Kidney tubule cell (primary cell): ENCODE results near the gene IARS2.
"Not testable (repeated sequence)": the region's sequence is repeated elsewhere in the genome, so short reads cannot be mapped to it uniquely, and the experiment has no call there.

Experiments used
- DNase-seq: peaks from one replicate; pipeline ENCODE4 v3.0.0-alpha.2; 2018; ENCODE audit warnings: low spot score

IARS2 gene

DNA sequence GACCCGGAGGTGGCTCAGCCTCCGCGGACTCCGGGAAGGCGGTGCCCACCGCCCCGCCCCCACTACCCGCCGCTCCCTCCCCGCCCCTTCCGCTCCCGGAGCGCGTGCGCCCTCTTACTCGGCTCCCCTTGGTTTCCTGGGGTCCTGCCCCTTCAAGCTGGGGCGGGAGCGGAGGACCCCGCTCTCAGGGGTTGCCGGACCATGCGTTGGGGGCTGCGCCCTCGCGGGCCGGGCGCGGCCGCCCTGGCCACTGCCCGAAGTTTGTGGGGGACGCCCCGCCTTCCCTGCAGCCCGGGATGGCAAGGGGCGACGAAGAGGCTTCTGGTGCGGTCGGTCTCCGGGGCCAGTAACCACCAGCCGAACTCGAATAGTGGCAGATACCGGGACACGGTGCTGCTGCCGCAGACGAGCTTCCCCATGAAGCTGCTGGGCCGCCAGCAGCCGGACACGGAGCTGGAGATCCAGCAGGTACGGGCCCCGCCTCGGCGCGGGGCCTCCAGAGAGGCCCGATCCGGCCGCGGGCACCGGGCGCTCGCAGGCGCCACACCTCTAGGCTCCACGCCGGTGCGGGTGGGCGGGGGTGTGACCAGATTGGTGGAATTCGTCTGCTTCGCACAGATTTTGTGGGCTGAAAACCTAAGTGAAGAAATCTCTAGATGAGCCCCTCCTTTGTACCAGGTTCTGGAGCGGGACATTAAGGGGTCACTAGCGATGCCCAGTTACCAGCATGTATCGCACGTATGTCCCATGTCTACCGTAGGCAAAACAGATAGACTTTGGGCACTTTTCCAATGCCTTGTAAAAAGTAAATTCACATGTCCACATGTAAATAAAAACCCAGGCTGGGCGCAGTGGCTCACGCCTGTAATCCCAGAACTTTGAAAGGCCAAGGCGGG lies at the start of gene IARS2:
Gene IARS2, plus strand, starts transcription at position 117 of the 896 bp plus-strand sequence. Its CDS starts 85 bp downstream, at position 202.
- DNase-seq, result peak; percentile 89

DNA sequence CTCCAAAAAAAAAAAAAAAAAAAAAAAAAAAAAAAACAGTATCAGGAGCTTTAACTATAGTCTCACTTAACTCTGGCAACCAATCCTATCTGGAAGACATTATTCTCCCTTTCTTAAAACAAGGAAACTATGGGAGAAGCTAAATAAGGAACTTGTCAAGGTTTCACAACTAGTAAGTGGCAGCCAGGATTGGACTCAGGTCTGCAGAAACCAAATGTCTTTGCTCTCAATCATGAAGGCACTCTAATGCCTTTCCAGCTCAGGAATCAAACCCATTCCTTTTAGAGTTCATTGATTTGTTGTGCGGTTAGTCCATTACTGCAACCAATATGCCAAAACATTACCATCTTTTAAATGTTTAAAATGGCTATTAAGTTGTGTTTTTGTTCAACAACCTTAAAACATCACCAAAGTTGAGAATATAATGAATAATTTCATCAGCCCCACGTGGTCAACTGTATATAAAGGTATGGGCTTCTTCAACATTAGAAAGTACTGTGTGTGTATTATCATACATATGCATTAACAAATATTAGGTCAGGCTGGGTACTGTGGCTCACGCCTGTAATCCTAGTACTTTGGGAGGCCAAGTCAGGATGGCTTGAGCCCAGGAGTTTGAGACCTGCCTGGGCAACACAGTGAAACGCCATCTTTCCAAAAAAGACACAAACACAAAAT lies 49.1 kb upstream of the IARS2 start:
- DNase-seq, result no peak

DNA sequence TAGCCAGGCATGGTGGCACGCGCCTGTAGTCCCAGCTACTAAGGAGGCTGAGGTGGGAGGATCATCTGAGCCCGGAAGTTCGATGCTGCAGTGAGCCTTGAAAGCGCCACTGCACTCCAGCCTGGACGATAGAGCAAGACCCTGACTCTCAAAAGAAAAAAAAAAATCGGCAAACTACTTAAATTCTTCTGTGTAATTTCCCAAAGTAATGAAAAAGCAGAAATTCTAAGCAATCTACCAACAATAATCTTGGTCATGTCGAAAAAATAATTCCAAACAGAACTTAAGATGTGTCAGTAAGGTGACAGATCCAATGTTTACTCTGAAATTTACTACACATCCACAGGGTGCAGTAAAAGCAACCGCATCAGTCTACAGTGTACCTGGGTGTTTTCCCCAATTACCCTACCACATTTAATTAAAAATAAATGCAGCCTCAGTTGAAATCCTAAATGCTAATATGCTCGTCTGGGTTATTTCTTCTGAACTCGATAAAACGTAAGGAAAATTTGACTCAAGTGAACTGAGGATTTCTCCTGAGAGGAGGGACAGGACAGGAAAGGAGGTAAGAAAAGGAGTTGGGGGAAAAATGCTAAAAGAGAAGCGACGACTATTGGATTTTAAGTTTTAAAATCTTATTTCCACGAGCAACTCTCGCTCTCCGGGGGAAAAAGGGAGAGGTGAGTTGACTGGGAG lies 48.4 kb upstream of the IARS2 start:
- peak; percentile 18 for DNase-seq

DNA sequence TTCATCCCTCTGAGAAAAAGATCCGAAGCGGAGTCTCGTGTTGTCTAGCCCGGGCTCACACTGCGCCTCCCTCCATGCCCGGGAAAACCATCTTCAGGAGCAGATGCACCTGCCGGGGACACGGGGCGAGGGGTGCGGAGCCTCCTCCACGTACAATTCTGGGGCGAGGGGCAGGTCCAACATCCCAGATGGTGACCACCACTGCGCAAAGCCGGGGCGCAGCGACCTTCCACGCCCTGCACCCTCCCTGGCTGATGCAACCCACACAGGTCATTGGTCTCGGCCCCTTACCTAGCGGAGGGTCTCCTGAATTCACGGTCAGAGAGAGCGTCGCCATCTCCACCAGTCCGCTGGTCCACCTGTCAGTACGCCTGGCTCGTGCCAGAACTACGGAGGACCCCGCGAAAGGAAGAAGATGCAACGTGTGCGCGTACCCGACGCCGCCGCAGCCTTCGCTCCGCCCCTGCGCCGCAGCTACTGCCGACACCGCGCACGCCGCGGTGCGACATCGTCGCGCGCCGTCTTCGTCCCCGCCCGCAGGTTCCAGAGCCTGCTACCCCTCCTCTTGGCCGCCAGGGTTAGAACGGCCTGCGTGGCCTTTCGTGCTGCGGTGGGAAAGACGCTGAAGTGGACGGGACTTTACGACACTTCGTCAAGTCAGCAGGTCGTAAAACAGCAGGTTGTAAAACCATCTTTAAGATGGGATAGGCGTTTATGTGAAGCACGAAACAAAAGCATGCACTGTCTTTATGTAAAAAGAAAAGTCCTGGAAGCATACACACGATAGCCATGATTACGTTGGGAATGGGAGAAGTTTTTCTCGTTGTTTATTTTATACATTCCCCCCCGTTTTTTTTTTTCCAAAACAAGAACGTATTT lies 47.6 kb upstream of the IARS2 start, which contains the start of gene EPRS1:
Gene EPRS1, minus strand, starts transcription at position 454 of the 879 bp plus-strand sequence. Its CDS starts 117 bp downstream, at position 337.
- peak; percentile 99 for DNase-seq

DNA sequence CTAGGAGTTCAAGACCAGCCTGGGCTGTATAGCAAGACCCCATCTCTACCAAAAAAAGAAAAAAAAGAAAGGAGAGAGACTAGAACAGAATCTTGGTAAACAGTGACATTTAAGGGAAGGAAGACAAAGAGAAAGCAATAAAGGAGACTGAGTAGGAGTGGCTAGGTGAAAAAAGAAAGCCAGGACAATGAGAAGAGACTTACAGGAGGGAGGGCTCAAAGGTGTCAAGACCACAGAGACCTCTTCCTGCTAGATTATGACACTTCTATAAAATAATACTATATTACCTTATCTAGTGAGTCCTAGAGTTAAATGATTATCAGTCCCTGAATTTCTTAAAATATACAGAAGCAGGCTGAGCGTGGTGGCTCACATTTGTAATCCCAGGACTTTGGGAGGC lies 37.6 kb upstream of the IARS2 start:
- DNase-seq, result no peak

DNA sequence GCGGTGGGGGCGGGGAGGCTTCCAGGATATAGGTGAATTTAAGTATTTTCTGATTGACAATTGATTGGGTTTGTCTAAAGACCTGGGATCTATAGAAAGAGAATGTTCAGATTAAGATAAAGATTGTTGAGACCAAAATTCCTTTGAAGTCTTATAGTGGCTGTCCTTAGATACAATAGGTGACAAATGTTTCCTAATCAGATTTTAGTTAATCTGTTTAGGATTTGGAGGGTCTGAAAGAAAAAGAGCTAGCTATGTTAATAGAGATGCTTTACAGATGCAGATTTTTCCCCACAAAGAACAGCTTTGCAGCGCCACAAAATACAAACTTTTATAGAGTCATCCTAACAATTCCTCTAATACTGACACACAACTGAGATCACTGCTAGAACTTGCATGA lies 33.1 kb upstream of the IARS2 start:
- DNase-seq, result no peak

DNA sequence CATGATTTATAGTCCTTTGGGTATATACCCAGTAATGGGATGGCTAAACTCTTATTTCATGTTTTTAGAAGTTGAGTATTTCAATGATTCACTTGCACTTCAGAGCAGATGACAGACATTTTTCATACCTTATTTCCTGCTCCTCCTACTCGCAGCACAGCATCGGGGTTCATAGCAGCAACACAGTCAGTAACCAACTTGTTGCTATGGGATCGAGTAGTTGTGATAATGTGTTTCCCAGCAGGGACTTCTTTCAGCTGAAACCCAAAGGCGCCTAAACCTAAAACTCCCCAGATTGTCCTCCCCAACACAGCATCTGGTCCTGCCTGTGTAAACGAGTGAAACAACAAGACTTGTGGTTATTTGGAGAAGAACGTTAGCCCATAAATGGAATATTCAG lies 31.3 kb upstream of the IARS2 start:
- DNase-seq, result no peak

DNA sequence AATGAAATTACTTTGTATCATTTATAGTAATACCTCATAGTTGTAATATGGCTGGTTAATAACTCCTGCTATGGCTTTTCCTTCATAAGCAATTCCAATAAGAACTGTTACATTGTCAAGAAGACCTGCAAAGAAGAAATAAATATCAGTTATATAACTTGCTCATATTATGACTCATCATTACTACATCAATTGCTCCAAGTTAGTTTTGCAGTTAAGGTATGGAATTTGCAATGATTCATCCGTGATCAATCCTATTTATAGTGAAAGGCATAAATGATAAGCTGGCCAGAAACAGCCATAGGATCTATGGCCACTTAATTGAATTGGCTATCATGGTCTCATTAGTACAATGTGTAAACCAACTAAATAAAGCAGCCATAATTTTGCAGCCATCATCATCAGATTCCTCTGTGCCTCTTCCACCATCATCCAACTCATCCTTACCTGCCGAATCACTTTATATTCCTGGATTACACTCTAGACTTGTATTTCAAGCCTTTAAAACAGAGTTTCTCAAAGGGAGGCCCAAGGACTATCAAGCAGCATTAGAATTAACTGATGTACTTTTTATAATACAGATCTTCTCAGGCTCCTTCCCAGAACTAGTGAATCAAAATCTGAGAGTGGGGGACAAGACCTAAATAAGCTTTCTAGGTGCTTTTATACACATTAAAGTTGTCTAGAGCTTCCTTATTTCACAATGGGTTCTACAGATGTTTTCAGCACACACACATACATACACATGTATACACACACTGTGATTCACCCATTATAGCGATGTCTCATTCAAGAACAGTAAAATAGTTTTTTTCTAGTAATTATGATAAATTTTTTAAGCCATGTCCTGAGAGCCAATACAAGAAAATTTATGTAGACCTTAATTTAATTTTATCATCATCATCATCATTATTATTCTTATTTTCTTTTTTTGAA lies 26.4 kb upstream of the IARS2 start:
- no peak for DNase-seq

DNA sequence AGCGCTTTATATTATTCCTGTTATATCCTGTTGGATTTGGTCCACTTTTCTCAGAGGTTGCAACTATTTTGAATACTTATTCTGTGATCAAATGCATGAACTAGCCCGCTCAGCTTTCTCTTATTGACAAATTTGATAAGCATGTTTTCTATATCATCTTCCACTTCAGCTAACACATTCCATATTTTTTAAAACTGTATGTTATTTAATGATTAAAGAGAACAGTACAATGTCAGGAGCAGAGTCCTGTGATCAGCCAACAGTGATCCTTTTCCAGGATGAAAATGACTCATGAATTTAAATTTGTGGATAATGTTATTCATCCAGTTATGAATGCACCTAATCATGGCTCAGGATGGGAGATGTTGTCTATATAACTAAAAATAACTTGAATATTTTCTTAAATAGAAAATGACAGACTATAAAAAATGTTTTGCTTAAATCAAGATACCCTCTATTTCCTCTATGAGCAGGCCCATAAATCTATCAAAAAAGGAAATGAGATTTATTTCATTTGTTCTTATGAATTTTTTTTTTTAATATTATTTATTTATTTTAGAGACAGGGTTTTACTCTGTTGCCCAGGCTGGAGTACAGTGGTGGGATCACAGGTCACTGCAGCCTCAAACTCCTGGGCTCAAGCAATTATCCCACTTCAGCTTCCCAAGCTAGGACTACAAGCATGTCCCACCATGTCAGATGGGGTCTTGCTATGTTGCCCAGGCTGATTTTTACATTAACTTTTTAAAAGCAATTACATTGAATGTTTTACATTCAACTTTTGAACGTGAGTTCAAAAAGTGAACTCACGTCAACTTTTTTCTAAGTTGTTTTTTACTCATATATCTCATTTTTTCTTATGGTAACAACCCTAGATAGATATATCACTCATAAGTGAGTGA lies 16.8 kb upstream of the IARS2 start:
- no peak for DNase-seq

DNA sequence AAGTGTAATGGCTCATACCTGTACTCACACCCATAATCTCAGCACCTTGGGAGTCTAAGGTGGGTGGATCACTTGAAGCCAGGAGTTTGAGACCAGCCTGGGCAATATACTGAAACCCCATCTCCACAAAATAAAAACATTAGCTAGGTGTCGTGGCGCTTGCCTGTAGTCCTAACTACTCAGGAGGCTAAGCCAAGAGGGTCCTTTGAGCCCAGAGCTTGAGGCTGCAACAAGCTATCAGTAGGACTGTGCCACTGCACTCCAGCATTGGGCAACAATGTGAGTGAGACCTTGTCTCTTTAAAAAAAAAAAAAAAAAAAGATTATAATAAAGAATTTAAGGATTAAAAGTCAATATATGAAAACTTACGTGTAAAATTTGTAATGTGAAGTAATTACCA lies 16.0 kb upstream of the IARS2 start:
- no peak for DNase-seq

DNA sequence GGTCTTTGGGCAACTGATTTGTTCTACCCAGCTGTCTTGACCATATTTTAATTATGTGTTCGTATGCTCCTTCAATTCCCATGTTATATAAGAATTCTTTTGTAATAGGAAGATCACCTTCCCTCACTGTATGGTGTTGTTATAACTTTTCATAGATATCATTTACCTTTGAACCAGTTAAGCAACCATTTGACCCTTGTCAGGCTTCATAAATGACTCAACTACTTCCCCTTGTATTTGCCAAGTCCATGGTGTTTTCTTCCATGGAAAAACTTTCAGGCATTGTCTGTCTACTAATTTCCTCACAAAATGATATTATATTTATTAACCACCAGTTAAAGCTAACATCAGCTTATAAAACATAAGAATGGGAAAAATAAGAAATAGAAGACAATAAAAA lies 9.5 kb upstream of the IARS2 start:
- no peak for DNase-seq

DNA sequence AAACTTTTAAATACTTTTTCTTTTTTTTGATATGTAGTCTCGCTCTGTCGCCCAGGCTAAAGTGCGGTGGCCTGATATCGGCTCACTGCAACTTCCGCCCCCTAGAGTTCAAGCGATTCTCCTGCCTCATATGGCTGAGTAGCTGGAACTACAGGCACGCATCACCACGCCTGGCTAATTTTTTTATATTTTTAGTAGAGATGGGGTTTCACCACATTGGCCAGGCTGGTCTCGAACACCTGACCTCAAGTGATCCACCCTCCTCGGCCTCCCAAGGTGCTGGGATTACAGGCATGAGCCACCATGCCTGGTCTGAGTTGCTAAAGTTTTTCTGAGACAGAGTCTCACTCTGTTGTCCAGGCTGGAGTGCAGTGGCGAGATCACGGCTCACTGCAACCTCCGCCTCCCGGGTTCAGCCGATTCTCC lies 7.7 kb upstream of the IARS2 start:
- not testable (repeated sequence) for DNase-seq

DNA sequence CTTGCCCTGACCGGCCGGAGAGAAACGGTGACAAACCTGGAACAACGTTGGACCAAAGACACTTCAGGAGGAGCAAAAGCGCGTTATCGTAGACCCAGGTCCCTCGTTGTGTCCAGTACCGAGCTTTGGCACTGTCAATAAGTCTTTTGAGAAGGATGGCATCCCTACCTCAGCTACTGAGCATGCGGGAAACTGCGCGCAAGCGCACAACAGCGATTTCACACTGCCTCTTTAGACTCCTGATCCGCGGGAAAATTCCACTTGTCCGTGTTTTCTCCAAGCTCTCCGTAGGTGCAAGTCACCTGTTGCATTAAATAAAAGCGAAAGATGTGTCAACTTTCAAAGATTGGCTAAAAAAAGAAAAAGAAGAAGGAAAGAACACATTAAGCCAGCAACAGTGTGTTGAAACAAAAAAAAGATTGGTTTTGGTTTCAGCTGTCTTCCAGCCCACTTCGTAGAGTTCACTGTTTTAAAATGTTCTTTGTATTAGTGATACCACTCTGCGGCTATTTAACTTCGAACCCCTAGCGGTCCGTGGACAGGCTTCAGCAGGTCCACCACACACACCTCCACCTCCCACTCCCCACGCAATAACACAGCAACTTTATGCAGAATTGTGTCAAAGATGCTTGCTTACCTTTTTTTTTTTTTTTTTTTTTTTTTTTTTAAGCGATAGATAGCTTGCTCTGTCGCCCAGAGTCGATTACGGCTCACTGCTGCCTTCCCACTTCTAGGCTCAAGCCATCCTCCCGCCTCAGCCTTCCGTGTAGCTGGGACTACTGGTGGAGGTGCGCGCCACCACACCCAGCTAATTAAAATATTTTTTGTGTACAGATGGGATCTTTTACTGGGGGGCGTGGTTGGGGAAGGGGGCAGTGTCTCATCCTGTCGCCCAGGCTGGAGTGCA lies 4.0 kb upstream of the IARS2 start, which contains the start of gene BPNT1:
Gene BPNT1, minus strand, starts transcription at position 139 of the 907 bp plus-strand sequence. CDS start 9,942 bp downstream, outside the sequence.
- DNase-seq, result peak; percentile 97

DNA sequence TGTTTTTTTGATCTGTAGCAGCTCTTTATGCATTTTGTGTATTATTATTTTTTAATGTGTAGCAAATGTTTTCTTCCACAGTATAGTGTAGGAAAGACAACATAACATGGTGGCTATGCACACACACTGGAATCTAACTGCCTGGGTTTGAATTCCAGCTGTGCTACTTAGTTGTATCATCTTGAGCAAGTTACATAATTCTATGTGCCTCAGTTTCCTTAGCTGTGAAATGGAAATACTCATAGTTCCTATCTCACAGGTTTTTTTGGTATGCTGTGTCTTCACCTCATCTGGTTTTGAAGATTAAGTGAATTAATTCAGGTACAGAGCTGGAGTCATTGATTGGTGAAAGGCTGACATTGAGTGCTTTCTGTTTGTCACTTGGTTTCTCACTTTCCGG lies 1.2 kb upstream of the IARS2 start:
- DNase-seq, result no peak

DNA sequence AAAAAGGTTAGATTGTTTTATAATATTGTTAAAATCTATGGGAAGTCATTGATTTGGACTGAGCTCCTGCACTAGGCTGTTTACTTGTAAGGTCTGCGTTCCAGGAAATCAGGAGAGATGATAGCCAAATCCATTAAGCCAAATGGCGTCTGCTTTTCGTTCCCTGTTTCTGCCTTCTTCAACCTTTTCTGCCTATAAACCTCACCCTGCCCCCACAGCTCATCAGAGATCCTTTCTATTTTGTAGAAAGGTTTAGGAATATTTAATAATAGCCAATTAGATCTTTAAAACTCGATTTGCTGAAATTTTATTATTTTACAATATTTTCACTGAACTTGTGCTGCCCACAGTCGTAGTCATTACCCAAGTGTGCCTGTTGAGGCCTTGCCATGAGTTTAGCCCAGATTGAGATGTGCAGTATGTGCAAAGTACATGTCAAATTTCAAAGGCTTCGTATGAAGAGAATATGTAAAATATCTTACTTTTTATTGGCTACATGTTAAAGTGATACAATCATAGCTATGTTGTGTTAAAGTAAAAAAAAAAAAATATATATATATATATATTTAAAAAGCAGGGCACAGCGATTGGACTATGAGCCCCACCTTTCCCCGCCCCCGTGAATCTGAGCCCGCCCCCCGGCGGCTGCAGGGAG lies 444 bp upstream of the IARS2 start:
- no peak for DNase-seq

DNA sequence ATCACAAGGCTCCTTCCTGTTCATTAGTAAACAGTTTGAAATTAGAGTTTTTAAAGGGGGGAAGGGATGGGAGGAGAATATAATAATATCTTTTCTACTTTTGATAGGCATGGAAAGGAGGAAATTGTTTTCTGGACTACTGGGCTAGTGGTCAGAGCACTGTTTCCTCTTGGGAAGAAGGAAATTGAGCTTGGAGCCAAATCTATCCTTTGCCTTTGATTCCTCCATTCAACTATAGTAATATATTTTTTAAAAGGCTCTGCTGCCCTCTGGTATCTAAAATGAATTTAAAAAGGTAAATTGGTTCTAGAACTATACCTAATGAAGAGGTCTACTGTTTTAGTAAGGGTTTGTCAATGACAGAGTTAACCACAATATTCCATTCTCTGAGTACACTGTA lies 5.9 kb downstream of the IARS2 start:
- DNase-seq, result no peak

DNA sequence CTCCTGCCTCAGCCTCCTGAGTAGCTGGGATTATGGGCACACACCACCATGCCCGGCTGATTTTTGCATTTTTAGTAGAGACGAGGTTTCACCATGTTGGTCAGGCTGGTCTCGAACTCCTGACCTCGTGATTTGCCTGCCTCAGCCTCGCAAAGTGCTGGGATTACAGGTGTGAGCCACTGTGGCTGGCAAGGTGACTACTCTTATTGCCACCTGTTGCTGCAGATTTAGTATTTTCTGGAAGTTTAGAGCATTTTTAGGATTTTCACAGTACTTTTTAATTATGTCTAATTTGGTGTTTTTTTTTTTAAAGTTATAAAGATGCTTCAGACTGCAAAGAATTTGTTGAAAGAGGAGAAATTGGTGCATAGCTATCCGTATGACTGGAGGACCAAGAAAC lies 16.5 kb downstream of the IARS2 start:
- DNase-seq, result not testable (repeated sequence)

DNA sequence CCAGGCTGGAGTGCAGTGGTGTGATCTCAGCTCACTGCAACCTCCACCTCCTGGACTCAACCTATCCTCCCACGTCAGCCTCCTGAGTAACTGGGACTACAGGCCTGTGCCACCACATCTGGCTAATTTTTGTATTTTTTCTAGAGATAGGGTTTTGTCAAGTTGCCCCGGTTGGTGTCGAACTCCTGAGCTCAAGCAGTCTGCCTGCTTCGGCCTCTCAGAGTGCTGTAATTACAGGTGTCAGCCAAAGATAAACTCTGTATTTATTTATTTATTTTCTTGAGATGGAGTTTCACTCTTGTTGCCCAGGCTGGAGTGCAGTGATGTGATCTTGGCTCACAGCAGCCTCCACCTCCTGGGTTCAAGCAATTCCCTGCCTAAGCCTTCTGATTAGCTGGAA lies 18.7 kb downstream of the IARS2 start:
- not testable (repeated sequence) for DNase-seq
